NB4 (cell line): ENCODE results near the gene FBXO2.

Source experiments
- CTCF ChIP-seq: IDR thresholded peaks from one replicate; pipeline ENCODE4 v1.5.1; 2012; ENCODE audit warnings: low read depth, low read length
- MYC ChIP-seq: IDR thresholded peaks from 2 replicates; pipeline ENCODE4 v1.6.1; 2011; ENCODE audit warnings: low read depth, low read length
- POLR2A ChIP-seq: IDR thresholded peaks from 2 replicates; pipeline ENCODE4 v1.6.1; 2011; ENCODE audit warnings: mild to moderate bottlenecking; ENCODE audit not compliant: insufficient read length; ENCODE audit errors: extremely low read depth

- TF ChIP-seq MYC (no peak), CTCF (no peak), POLR2A (no peak)
Observed at GRCh38 chr1:11602424-11602823, 51.8 kb downstream of the FBXO2 start.
